Immature natural killer cell (primary cell): Measurements from ENCODE around the gene CENPC. TPM values are rescaled to one million over a fixed set of nuclear protein-coding genes. Genes with fewer than 3 reads are reported as not detected.
"Not testable (repeated sequence)": the region's sequence is repeated elsewhere in the genome, so short reads cannot be mapped to it uniquely, and the experiment has no call there.

Source experiments
- DNase-seq, 3 donors: peaks; one replicate each; pipeline ENCODE4 v3.0.0; 2022; ENCODE audit warnings: mixed read lengths in 1 of 3
- H3K27ac Mint-ChIP-seq, 6 donors: one replicate each; pipeline ENCODE4 v1.8.0; 2020; ENCODE audit warnings: mixed read lengths in 6 of 6, mild to moderate bottlenecking in 5 of 6, inconsistent platforms in 4 of 6, moderate library complexity in 3 of 6
- H3K27me3 Mint-ChIP-seq, 3 donors: one replicate each; pipeline ENCODE4 v1.8.0; 2020 to 2021; ENCODE audit warnings: low read depth in 3 of 3, mild to moderate bottlenecking in 3 of 3, mixed read lengths in 3 of 3, moderate library complexity in 3 of 3, inconsistent platforms in 1 of 3
- H3K36me3 Mint-ChIP-seq, 3 donors: one replicate each; pipeline ENCODE4 v1.8.0; 2020; ENCODE audit warnings: mixed read lengths in 3 of 3, inconsistent platforms in 2 of 3, mild to moderate bottlenecking in 2 of 3
- H3K4me1 Mint-ChIP-seq, 2 donors: one replicate each; pipeline ENCODE4 v1.8.0; 2020; ENCODE audit warnings: inconsistent platforms in 2 of 2, mild to moderate bottlenecking in 2 of 2, mixed read lengths in 2 of 2, moderate library complexity in 1 of 2
- H3K4me3 Mint-ChIP-seq, 5 donors: one replicate each; pipeline ENCODE4 v1.8.0; 2020; ENCODE audit warnings: mild to moderate bottlenecking in 5 of 5, mixed read lengths in 5 of 5, inconsistent platforms in 3 of 5, moderate library complexity in 3 of 5
- H3K9me3 Mint-ChIP-seq, 6 donors: one replicate each; pipeline ENCODE4 v1.8.0; 2020; ENCODE audit warnings: mild to moderate bottlenecking in 6 of 6, mixed read lengths in 6 of 6, inconsistent platforms in 4 of 6, moderate library complexity in 3 of 6
- polyA plus RNA-seq, 3 donors: library from polyadenylated mRNA; unstranded; fragments of 300-500 nt; fragmentation: Illumina TruSeq; gene quantifications; one replicate each; pipeline ENCODE4 v1.2.3, GENCODE V29; 2021

CENPC gene
- polyA plus RNA-seq, 3 donors from 2014 or later: 6.6 to 21.9 (median 14.2) TPM

DNA sequence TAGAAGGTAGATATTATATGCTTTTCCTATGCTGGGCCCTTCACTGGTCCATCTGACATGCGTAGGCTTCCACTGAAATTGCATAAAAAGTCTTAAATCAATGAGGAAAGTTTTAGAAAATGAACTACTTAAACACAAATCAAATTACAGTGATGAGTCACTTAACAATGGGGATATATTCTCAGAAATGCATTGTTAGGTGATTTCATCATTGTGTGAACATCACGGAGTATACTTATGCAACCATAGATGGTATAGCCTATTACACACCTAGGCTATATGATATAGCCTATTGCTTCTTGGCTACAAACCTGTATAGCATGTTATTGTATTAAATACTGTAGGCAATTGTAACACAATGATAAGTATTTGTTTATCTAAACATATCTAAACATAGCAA is 23.5 kb upstream of the CENPC start:
- Mint-ChIP-seq H3K27me3 (no peaks in the 10 kb centered on the region), H3K36me3 (peaks cover 0 to 15% (median 11%) of the 10 kb centered on the region in 3 donors), H3K9me3 (no peaks in the 10 kb centered on the region), H3K4me3 (no peak overlapping the region), H3K27ac (peak overlapping the region in 1 of 6 donors; percentile 26), H3K4me1 (peaks cover 2 to 19% of the 10 kb centered on the region in 2 donors)
- DNase-seq: no peak

DNA sequence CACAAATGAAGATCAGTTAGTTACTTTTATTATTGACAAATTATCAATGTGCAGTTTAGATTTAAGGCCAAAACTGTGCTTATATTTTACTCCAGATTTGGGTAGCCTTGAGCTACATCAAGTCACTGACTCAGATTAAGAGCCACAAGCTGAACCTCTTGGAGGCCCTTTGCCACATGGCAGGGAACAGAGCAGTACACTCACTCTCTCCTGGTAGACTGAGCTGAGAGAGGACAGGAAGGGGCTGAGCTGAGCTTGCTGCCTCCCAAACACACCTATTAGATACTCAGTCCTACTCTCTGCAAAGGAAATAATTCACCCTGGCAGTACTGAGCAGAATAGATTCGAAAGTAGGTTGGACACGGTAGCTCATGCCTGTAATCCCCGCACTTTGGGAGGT is 21.0 kb upstream of the CENPC start:
- H3K4me1 Mint-ChIP-seq: peaks cover 0 to 19% of the 10 kb centered on the region in 2 donors
- no peaks in the 10 kb centered on the region for H3K9me3 Mint-ChIP-seq
- no peak overlapping the region for H3K27ac Mint-ChIP-seq
- H3K36me3 Mint-ChIP-seq: peaks cover 0 to 14% (median 2%) of the 10 kb centered on the region in 3 donors
- no peaks in the 10 kb centered on the region for H3K27me3 Mint-ChIP-seq
- no peak overlapping the region for H3K4me3 Mint-ChIP-seq
- DNase-seq: no peak

DNA sequence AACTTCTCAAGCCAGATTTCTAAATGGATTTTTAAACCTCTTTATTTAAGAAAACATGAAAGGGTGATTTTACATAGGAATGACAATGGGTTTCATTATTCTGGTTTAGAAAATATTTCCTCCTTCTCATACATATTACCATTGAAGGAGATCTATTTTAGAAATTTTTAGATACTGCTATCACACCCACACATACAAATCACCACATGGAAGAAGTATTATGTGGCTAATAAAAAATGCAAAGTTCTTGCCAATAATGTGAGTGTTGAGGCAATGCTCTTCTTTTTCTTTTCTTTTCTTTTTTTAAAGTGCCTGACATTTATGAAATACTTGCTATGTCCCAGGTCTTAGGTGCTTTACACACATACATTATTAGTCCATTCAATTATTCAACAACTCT is 20.0 kb upstream of the CENPC start:
- Mint-ChIP-seq H3K27ac (no peak overlapping the region), H3K4me1 (peaks cover 3 to 29% of the 10 kb centered on the region in 2 donors), H3K9me3 (no peaks in the 10 kb centered on the region), H3K4me3 (no peak overlapping the region), H3K27me3 (no peaks in the 10 kb centered on the region), H3K36me3 (peaks cover 0 to 6% (median 0%) of the 10 kb centered on the region in 3 donors)
- no peak for DNase-seq

DNA sequence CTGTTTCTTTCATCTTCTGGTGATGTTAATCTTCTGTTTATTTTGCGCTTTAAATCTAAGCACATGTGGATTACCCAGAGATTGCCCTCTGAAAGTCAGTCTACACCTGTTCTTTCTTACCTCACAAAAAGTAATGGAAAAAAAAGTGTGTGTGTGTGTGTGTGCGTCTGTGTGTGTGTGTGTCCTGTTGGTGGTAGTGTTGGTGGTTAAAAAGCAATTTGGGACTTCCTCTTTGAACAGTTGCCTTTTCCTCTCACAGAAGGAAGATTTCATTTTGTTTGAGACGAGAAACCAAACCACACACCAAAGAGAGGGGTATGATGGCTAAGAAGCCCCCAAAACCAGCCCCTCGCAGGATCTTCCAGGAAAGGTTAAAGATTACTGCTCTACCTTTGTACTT is 13.2 kb upstream of the CENPC start, which contains the start of gene STAP1:
STAP1 (plus strand) TSS at position 235 of the 400 bp plus-strand sequence; CDS start at position 318, 83 bp downstream.
- peaks cover 4 to 12% (median 5%) of the 10 kb centered on the region in 3 donors for H3K27me3 Mint-ChIP-seq
- peak; percentile 59 to 65 (median 60) for DNase-seq
- peaks cover 19 to 50% of the 10 kb centered on the region in 2 donors for H3K4me1 Mint-ChIP-seq
- H3K4me3 Mint-ChIP-seq: peak within 1 kb of the TSS; percentile 89 to 98 (median 93)
- peak within 1 kb of the TSS; percentile 76 to 92 (median 87) for H3K27ac Mint-ChIP-seq
- H3K36me3 Mint-ChIP-seq: no peaks in the 10 kb centered on the region
- H3K9me3 Mint-ChIP-seq: no peaks in the 10 kb centered on the region

DNA sequence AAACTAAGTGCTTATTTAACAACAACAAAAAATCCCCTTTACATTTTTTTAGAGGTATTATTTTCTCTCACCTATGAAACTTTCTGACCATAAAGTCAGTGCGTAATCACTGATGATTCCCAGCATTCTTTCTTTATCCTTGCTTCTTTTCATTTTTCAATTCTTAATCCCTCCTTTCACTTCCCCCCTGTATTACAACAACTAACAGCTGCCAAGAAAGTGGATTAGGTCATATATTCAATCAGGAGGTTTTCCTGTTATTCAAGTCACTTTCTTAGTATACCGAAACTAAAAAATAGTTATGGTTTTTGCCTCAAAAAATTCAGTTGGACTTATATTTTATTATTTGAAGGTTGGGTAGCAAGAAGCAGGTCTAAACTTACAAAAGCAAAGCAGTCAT is 11.1 kb upstream of the CENPC start:
- peaks cover 5 to 13% (median 5%) of the 10 kb centered on the region in 3 donors for H3K27me3 Mint-ChIP-seq
- peaks cover 19 to 42% of the 10 kb centered on the region in 2 donors for H3K4me1 Mint-ChIP-seq
- no peak for DNase-seq
- no peaks in the 10 kb centered on the region for H3K36me3 Mint-ChIP-seq
- H3K27ac Mint-ChIP-seq: no peak overlapping the region
- no peak overlapping the region for H3K4me3 Mint-ChIP-seq
- no peaks in the 10 kb centered on the region for H3K9me3 Mint-ChIP-seq

DNA sequence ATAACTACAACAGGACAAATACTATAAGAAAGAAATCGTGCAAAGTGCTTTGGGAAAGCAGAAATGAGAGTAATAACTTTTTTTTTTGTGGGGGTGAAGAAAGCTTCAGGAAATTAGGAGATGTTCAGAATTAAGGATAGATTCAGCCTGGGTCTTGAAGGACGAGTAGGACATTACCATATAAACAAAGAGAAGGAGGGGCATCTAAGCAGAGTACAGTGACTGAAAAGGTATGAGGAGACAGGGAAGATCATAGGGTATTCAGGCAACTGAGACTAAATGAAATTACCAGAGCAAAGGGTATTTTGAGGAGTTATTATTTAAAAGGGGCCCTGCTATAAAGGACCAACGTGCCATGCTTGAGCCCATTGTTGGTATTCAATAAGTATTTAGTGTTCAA is 10.1 kb upstream of the CENPC start:
- Mint-ChIP-seq H3K4me3 (no peak overlapping the region), H3K9me3 (no peaks in the 10 kb centered on the region), H3K27me3 (peaks cover 5 to 13% (median 6%) of the 10 kb centered on the region in 3 donors)

DNA sequence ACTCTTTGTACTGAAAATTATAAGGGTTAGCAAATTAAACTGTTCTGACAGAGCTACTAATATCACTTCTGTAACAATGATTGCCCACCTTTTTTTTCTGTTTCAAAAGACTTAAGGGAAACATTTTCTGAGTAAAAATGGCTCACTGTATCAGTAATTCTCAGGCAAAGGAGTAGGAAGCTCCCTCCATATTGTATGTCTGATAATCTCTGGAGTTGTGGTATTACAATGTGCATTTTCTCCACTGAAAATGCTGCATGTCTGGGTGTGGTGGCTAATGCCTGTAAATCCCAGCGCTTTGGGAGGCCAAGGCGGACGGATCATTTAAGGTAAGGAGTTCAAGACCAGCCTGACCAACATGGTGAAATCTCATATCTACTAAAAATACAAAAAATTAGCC is 8.8 kb upstream of the CENPC start:
- peaks cover 10 to 20% of the 10 kb centered on the region in 2 donors for H3K4me1 Mint-ChIP-seq
- peaks cover 5 to 13% (median 6%) of the 10 kb centered on the region in 3 donors for H3K27me3 Mint-ChIP-seq
- no peak overlapping the region for H3K4me3 Mint-ChIP-seq
- no peak overlapping the region for H3K27ac Mint-ChIP-seq
- H3K36me3 Mint-ChIP-seq: no peaks in the 10 kb centered on the region
- no peak for DNase-seq
- no peaks in the 10 kb centered on the region for H3K9me3 Mint-ChIP-seq

More for the DNA sequence above, 10.1 kb upstream of the CENPC start:
- Mint-ChIP-seq H3K27ac (no peak overlapping the region), H3K4me1 (peaks cover 15 to 34% of the 10 kb centered on the region in 2 donors), H3K36me3 (no peaks in the 10 kb centered on the region)
- no peak for DNase-seq

DNA sequence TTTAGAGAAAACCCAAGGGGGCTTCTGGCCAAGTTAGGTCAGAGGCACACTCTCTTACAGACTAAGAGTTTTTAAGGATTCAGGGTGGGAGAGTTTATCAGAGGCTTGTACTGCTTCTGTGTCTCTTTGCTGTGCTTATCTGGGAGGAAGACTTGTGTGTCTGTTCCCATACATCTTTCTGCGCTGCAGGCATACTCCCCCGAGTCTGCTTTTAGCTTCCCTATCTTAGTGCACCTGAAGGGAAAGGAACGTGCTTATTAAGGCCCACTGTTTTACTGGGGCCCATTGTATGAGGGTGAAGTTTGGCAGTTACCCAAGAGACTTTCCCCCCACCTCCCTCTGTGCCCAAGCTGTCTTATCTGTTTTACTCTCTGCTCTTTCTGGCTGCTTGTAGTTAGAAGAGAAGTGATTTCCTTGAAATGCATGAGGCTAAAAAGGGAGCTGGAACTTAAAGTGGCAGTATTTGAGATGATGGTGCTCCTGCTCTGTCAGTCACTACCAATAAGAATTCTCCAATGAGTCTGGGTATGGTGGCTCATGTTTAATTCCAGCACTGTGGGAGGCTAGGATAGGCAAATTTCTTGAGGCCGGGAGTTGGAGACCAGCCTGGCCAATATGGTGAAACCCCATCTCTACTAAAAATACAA is 7.0 kb upstream of the CENPC start:
- H3K36me3 Mint-ChIP-seq, H3K27ac Mint-ChIP-seq, H3K9me3 Mint-ChIP-seq, H3K4me1 Mint-ChIP-seq, H3K27me3 Mint-ChIP-seq, H3K4me3 Mint-ChIP-seq, DNase-seq: not testable (repeated sequence)

DNA sequence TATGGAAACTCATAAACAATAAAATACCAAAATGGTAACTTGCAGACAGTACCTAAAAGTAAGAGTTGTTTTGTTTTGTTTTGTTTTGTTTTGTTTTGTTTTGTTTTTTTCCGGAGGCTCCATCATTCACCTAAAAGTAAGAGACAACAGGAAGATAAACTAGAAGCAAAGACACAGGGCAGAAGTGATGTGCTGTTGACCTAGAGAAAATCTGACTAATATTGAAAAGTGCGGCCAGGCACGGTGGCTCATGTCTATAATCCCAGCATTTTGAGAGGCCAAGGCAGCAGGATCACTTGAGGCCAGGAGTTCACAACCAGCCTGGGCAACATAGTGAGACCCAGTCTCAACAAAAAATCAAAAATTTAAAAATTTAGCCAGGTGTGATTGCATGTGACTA is 5.6 kb upstream of the CENPC start:
- Mint-ChIP-seq H3K27ac (no peak overlapping the region), H3K4me1 (no peaks in the 10 kb centered on the region), H3K4me3 (no peak overlapping the region), H3K27me3 (peaks cover 2 to 9% (median 3%) of the 10 kb centered on the region in 3 donors), H3K36me3 (no peaks in the 10 kb centered on the region), H3K9me3 (no peaks in the 10 kb centered on the region)
- DNase-seq: no peak

DNA sequence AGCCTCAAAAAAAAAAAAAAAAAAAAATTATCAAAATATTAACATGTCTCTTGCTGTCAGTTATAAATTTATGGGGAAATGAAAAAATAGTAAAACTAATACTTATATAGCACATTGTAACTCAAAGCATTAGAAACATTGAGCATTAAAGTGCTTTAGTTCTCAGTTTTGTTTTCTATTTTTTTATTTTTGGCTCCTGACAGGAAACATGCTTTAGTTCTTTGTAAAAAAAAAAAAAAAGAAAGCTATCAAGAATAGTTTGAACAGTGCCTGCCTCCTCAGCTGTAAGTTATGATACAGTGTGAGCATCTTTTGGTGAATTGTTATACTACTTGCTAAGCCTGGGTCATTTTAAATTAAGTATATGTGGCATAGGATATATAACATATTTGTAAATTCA is 5.1 kb upstream of the CENPC start:
- Mint-ChIP-seq H3K27ac (no peak overlapping the region), H3K36me3 (no peaks in the 10 kb centered on the region), H3K9me3 (no peaks in the 10 kb centered on the region), H3K4me3 (no peak overlapping the region), H3K27me3 (peaks cover 2 to 9% (median 3%) of the 10 kb centered on the region in 3 donors), H3K4me1 (peaks cover under 1 to 2% of the 10 kb centered on the region in 2 donors)
- DNase-seq: no peak

DNA sequence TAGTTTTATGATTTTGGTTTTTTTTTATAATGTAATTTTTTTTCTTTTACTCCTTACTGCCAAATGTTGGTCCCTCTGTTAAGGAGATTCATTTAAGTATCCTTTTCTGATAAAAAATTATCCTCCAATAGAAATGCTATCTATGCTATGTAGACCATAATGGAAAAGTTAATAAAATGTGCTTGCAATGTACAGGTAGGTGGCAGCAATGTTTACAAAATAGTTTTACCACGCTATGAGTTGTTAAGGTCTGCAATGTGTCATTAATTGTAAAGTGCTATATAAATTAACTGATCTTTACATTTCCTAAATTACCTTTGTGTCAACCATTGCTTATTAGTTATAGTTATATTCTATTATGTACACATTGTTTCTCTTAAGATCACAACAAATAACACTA is 3.8 kb upstream of the CENPC start:
- no peak overlapping the region for H3K4me3 Mint-ChIP-seq
- no peak overlapping the region for H3K27ac Mint-ChIP-seq

DNA sequence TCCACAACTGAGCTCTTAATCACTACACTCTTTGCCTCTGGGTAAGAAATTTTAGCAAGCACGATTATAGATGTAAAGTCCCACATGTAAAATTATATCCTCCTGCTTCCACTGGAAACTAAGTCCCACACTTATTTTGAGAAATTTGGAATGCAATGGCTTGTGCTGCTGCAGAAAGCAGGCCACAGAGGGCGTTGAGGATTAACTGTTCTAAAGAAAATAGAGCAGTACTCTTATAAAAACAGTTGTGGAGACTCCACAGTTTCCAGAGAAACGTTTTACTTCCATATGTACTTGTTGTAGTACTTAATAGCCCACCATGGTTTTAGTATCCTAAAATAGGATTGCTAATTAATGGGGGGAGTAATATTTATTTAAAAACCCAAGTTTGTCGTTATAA is 1.7 kb upstream of the CENPC start:
- peaks cover 24 to 36% of the 10 kb centered on the region in 2 donors for H3K4me1 Mint-ChIP-seq
- peaks cover 4 to 8% (median 6%) of the 10 kb centered on the region in 3 donors for H3K27me3 Mint-ChIP-seq
- peak overlapping the region in 2 of 6 donors; percentile 30 to 35 for H3K27ac Mint-ChIP-seq
- H3K4me3 Mint-ChIP-seq: peak overlapping the region in 2 of 5 donors; percentile 42 to 53
- DNase-seq: no peak
- H3K9me3 Mint-ChIP-seq: no peaks in the 10 kb centered on the region
- no peaks in the 10 kb centered on the region for H3K36me3 Mint-ChIP-seq

More for the DNA sequence above, 3.8 kb upstream of the CENPC start:
- Mint-ChIP-seq H3K4me1 (peaks cover 12 to 14% of the 10 kb centered on the region in 2 donors), H3K36me3 (no peaks in the 10 kb centered on the region), H3K9me3 (no peaks in the 10 kb centered on the region), H3K27me3 (peaks cover 8 to 9% (median 9%) of the 10 kb centered on the region in 3 donors)
- DNase-seq: peak; percentile 14 to 32 (median 30)

DNA sequence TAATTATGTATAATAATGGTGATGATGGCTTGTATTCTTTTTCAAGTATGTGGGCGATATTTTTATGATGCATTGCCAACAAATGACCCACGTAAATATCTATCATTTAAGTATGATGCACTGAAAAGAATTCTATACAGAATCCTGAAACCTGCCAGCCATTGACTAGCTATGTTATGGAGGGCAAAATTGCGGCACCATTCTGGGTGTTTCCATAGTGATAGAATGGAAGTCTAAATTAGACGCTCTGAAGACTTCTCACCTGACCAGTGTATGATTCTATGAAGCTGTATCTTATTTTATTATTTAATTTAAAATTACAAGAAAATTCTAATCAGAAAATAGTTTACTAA is 677 bp upstream of the CENPC start:
- Mint-ChIP-seq H3K4me1 (peaks cover 29 to 44% of the 10 kb centered on the region in 2 donors), H3K4me3 (peak overlapping the region; percentile 95 to 99 (median 98)), H3K27me3 (peaks cover 4 to 8% (median 6%) of the 10 kb centered on the region in 3 donors), H3K9me3 (no peaks in the 10 kb centered on the region), H3K27ac (peak overlapping the region in 5 of 6 donors; percentile 10 to 100 (median 99)), H3K36me3 (peaks cover 0 to under 1% (median 0%) of the 10 kb centered on the region in 3 donors)
- no peak for DNase-seq

DNA sequence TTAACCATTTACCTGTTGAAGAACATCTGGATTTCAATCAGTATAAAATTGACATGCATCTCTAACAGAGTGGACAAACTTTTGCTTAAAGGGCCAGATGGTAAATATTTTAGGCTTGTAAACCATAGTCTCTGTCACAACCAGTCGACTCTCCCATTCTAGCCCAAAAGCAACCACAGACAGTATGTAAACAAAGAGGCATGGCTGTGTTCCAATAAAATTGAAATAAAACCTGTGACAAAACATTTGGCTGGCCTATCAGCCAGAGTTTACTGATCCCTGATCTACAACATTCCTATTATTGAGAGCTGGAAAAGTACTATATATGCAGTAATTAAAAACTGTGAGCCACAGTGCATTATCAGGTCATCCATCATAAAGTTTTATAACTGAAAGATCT is 3.2 kb downstream of the CENPC start:
- no peak overlapping the region for H3K4me3 Mint-ChIP-seq
- peaks cover 0 to 18% (median 10%) of the 10 kb centered on the region in 3 donors for H3K36me3 Mint-ChIP-seq
- no peak for DNase-seq
- H3K27ac Mint-ChIP-seq: peak overlapping the region in 3 of 6 donors; percentile 31 to 45 (median 41)
- H3K27me3 Mint-ChIP-seq: peaks cover 4 to 8% (median 5%) of the 10 kb centered on the region in 3 donors
- H3K9me3 Mint-ChIP-seq: no peaks in the 10 kb centered on the region
- peaks cover 33 to 62% of the 10 kb centered on the region in 2 donors for H3K4me1 Mint-ChIP-seq
